Activated T-cell treated with anti-CD3 and anti-CD28 coated beads, Interleukin-2, amount 50 U/mL, for 1 hour (primary cell): ENCODE measurements around the gene CYSRT1.
"Not testable (repeated sequence)": the region's sequence is repeated elsewhere in the genome, so short reads cannot be mapped to it uniquely, and the experiment has no call there.

ENCODE experiments used
- DNase-seq: peaks from one replicate; pipeline ENCODE4 v3.0.0-alpha.2; 2020

CYSRT1 gene

GRCh38 chr9:137227853-137228505 is 3.0 kb downstream of the CYSRT1 start:
- no peak for DNase-seq

- DNase-seq = no peak
Measured at GRCh38 chr9:137228506-137228967, 3.6 kb downstream of the CYSRT1 start.

GRCh38 chr9:137228968-137229896 is 4.3 kb downstream of the CYSRT1 start:
- no peak for DNase-seq

- DNase-seq = no peak
Measured at GRCh38 chr9:137229903-137230704, 5.1 kb downstream of the CYSRT1 start.

GRCh38 chr9:137230705-137231371 is 5.9 kb downstream of the CYSRT1 start, which contains the start of gene SLC34A3:
TSS of gene SLC34A3 (plus strand) at chr9:137230901. CDS start at chr9:137231703, 802 bp downstream.
- no peak for DNase-seq

GRCh38 chr9:137231372-137232039 is 6.5 kb downstream of the CYSRT1 start:
- no peak for DNase-seq

- no peak for DNase-seq
Measured at GRCh38 chr9:137232101-137232500, 7.1 kb downstream of the CYSRT1 start.

GRCh38 chr9:137232510-137232909 is 7.5 kb downstream of the CYSRT1 start:
- no peak for DNase-seq

GRCh38 chr9:137233143-137233980 is 8.4 kb downstream of the CYSRT1 start:
- DNase-seq = no peak

GRCh38 chr9:137234055-137234697 is 9.2 kb downstream of the CYSRT1 start:
- no peak for DNase-seq

- DNase-seq = no peak
Measured at GRCh38 chr9:137234758-137235423, 9.9 kb downstream of the CYSRT1 start.

GRCh38 chr9:137235424-137236237 is 10.7 kb downstream of the CYSRT1 start:
- no peak for DNase-seq

GRCh38 chr9:137236238-137236935 is 11.4 kb downstream of the CYSRT1 start:
- DNase-seq = peak; percentile 94

GRCh38 chr9:137236936-137237421 is 12.0 kb downstream of the CYSRT1 start:
- no peak for DNase-seq

- no peak for DNase-seq
Measured at GRCh38 chr9:137237759-137238726, 13.1 kb downstream of the CYSRT1 start.

- not testable (repeated sequence) for DNase-seq
Measured at GRCh38 chr9:137239541-137240200, 14.7 kb downstream of the CYSRT1 start.
